HUES6 (cell line): ENCODE data around the gene UBE2D2.
A peak's percentile ranks its signal among the peaks of the same experiment; 100 is the strongest.

ENCODE experiments used
- H3K27ac ChIP-seq: 2 replicates; pipeline ENCODE4 v1.7.0; 2013; ENCODE audit warnings: low read depth, mild to moderate bottlenecking, low read length, inconsistent platforms
- H3K27me3 ChIP-seq: 2 replicates; pipeline ENCODE4 v1.6.1; 2013; ENCODE audit warnings: low read length; ENCODE audit not compliant: control insufficient read depth, insufficient read depth
- H3K36me3 ChIP-seq: 2 replicates; pipeline ENCODE4 v1.6.1; 2013; ENCODE audit warnings: low read length; ENCODE audit not compliant: control insufficient read depth, insufficient read depth
- H3K4me1 ChIP-seq: 2 replicates; pipeline ENCODE4 v1.6.1; 2013; ENCODE audit warnings: low read length; ENCODE audit not compliant: control insufficient read depth, insufficient read depth
- H3K4me3 ChIP-seq: 2 replicates; pipeline ENCODE4 v1.5.1; 2013; ENCODE audit warnings: low read depth, low read length
- H3K9ac ChIP-seq: one replicate; pipeline ENCODE4 v1.6.1; 2013; ENCODE audit warnings: mild to moderate bottlenecking, low read length
- H3K9me3 ChIP-seq: 2 replicates; pipeline ENCODE4 v1.6.1; 2013; ENCODE audit warnings: low read depth, low read length; ENCODE audit not compliant: control insufficient read depth, insufficient read depth

The UBE2D2 gene

GRCh38 chr5:139658928-139659667 is 98.0 kb downstream of the UBE2D2 start:
- peak overlapping the region; percentile 4; the same call in 1 of the 2 replicates for H3K4me3 ChIP-seq
- no peaks in the 10 kb centered on the region for H3K9me3 ChIP-seq
- H3K36me3 ChIP-seq, result peaks cover 7% of the 10 kb centered on the region; the same call in 1 of the 2 replicates
- H3K9ac ChIP-seq, result peak overlapping the region; percentile 36
- peaks cover 81% of the 10 kb centered on the region for H3K4me1 ChIP-seq
- no peak overlapping the region; the same call in 1 of the 2 replicates for H3K27ac ChIP-seq
- no peaks in the 10 kb centered on the region for H3K27me3 ChIP-seq

- Histone ChIP-seq H3K9me3 (no peaks in the 10 kb centered on the region), H3K4me3 (peak overlapping the region; percentile 25; the same call in 1 of the 2 replicates), H3K27me3 (no peaks in the 10 kb centered on the region), H3K4me1 (peaks cover 79% of the 10 kb centered on the region), H3K27ac (no peak overlapping the region; the same call in 1 of the 2 replicates), H3K9ac (peak overlapping the region; percentile 36), H3K36me3 (peaks cover 7% of the 10 kb centered on the region; the same call in 1 of the 2 replicates)
Observed at GRCh38 chr5:139659695-139660101, 98.6 kb downstream of the UBE2D2 start.

GRCh38 chr5:139660105-139660922 is 99.2 kb downstream of the UBE2D2 start:
- peaks cover 9% of the 10 kb centered on the region; the same call in 1 of the 2 replicates for H3K36me3 ChIP-seq
- peaks cover 77% of the 10 kb centered on the region for H3K4me1 ChIP-seq
- no peaks in the 10 kb centered on the region for H3K9me3 ChIP-seq
- no peaks in the 10 kb centered on the region for H3K27me3 ChIP-seq
- no peak overlapping the region; the same call in 1 of the 2 replicates for H3K27ac ChIP-seq
- H3K9ac ChIP-seq, result peak overlapping the region; percentile 35
- H3K4me3 ChIP-seq, result peak overlapping the region; percentile 25; the same call in 1 of the 2 replicates

- Histone ChIP-seq H3K27ac (no peak overlapping the region), H3K27me3 (no peaks in the 10 kb centered on the region), H3K9me3 (no peaks in the 10 kb centered on the region), H3K4me1 (peaks cover 69% of the 10 kb centered on the region), H3K9ac (no peak overlapping the region), H3K36me3 (peaks cover 9% of the 10 kb centered on the region; the same call in 1 of the 2 replicates), H3K4me3 (no peak overlapping the region)
Observed at GRCh38 chr5:139660923-139661814, 100.0 kb downstream of the UBE2D2 start.

DNA sequence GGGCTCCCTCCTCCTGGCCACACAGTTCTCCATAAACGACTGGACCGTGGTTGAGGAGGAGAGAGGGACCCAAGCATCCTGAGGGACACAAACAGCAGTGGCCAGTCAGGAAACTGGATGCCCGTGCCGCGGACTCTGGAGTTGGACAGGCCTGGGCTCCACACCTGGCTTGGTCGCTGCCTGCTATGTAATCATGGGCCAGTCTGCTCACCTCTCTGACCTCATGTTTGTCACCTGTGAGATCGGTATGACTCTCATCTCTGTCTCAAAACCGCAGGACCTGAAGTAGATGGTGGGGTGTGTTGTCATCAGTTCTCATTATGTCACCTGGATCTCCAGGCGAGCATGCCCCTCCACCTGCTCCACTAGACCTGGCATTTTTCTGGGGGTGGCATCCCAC is 101.5 kb downstream of the UBE2D2 start:
- Histone ChIP-seq H3K9ac (peak overlapping the region; percentile 2), H3K9me3 (no peaks in the 10 kb centered on the region), H3K36me3 (peaks cover 6% of the 10 kb centered on the region; the same call in 1 of the 2 replicates), H3K27me3 (no peaks in the 10 kb centered on the region), H3K4me1 (peaks cover 70% of the 10 kb centered on the region), H3K27ac (no peak overlapping the region), H3K4me3 (no peak overlapping the region)

- Histone ChIP-seq H3K9me3 (no peaks in the 10 kb centered on the region), H3K36me3 (peaks cover 6% of the 10 kb centered on the region; the same call in 1 of the 2 replicates), H3K9ac (no peak overlapping the region), H3K27ac (no peak overlapping the region), H3K27me3 (no peaks in the 10 kb centered on the region), H3K4me3 (no peak overlapping the region), H3K4me1 (peaks cover 69% of the 10 kb centered on the region)
Observed at GRCh38 chr5:139663207-139664085, 102.3 kb downstream of the UBE2D2 start.

DNA sequence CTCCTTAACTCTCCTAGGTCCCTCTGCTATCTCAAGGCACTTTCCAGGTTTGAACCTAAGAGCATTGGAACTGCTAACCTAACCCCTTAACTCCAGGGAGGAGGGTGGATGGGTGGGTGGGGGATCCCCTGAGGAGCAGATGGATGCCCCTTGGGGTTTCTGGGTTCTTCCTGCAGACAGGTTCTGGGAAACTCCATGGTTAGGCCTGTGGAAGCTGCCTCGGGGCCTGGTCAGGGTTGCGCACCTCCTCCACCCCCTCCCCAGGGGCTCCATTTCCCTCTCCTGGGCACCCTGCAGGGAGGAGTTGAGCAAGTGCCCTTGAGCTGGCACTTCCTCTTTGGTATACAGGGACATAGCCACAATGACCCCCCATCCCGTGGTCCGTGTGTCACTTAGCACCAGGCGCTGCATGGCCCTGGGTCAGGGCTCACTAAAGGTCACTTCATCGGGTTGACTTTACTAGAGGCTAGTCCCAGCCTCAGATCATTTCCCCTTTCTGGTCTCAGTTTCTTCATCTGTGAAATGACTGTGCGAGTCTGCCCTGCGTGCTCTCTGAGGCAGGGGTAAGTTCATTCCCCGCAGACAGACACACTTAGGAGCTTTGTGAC is 103.1 kb downstream of the UBE2D2 start:
- Histone ChIP-seq H3K36me3 (peaks cover 6% of the 10 kb centered on the region; the same call in 1 of the 2 replicates), H3K27me3 (no peaks in the 10 kb centered on the region), H3K4me1 (peaks cover 69% of the 10 kb centered on the region), H3K9me3 (no peaks in the 10 kb centered on the region), H3K27ac (no peak overlapping the region), H3K4me3 (no peak overlapping the region), H3K9ac (no peak overlapping the region)

- Histone ChIP-seq H3K27me3 (no peaks in the 10 kb centered on the region), H3K4me3 (no peak overlapping the region), H3K9me3 (no peaks in the 10 kb centered on the region), H3K4me1 (peaks cover 69% of the 10 kb centered on the region), H3K27ac (no peak overlapping the region), H3K9ac (no peak overlapping the region), H3K36me3 (peaks cover 6% of the 10 kb centered on the region; the same call in 1 of the 2 replicates)
Observed at GRCh38 chr5:139664727-139665351, 103.7 kb downstream of the UBE2D2 start.

- peaks cover 6% of the 10 kb centered on the region; the same call in 1 of the 2 replicates for H3K36me3 ChIP-seq
- no peaks in the 10 kb centered on the region for H3K9me3 ChIP-seq
- no peak overlapping the region for H3K27ac ChIP-seq
- no peaks in the 10 kb centered on the region for H3K27me3 ChIP-seq
- peaks cover 69% of the 10 kb centered on the region for H3K4me1 ChIP-seq
- H3K9ac ChIP-seq, result no peak overlapping the region
- no peak overlapping the region for H3K4me3 ChIP-seq
Observed at GRCh38 chr5:139665626-139666025, 104.5 kb downstream of the UBE2D2 start.
